K562 (cell line): ENCODE results near the gene CYTH4. TPM values are rescaled to one million over a fixed set of nuclear protein-coding genes. Genes with fewer than 3 reads are reported as not detected.
"Not testable (repeated sequence)": the region's sequence is repeated elsewhere in the genome, so short reads cannot be mapped to it uniquely, and the experiment has no call there.

Source experiments
- ATAC-seq: fragments of 200-7000 bp; cut with Tn5 transposase; 3 replicates; pipeline ENCODE4 v1.9.1; 2020; ENCODE audit warnings: moderate library complexity
- BruUV-seq: library from RNA; stranded (reverse); fragments of 400-500 nt; replicated peaks from 2 replicates; lab custom pipeline; 2021; lab: Mats Ljungman, UMichigan
- CTCF ChIA-PET: fragments of 300-600 bp; formaldehyde crosslinking; extraction: SDS; loops from one replicate; lab custom pipeline; 2021; ENCODE audit warnings: low intra/inter-chr PET ratio; lab: Yijun Ruan, JAX
- POLR2A ChIA-PET: fragments of 300-600, 350-650 bp; sonication (Branson Sonifier 250); formaldehyde crosslinking; extraction: SDS; loops from one replicate; lab custom pipeline; 2021; ENCODE audit warnings: antibody characterized with exemption, inconsistent platforms; lab: Yijun Ruan, JAX
- DNase-seq, 4 experiments: peaks; one replicate each; pipeline versions ENCODE4 v3.0.0 to v3.0.0-alpha.2; 2011 to 2018; ENCODE audit warnings: low spot score in 3 of 4, mixed read lengths in 3 of 4; ENCODE audit errors: extremely low read depth in 1 of 4
- FAIRE-seq: peaks from 2 replicates; lab custom pipeline; 2011; peaks lifted over from hg19 to GRCh38; lab: Jason Lieb, UNC
- H2AFZ ChIP-seq: 2 replicates; pipeline ENCODE4 v1.6.0; 2011; ENCODE audit warnings: low read depth, low read length, control low read depth, inconsistent platforms
- H3K27ac ChIP-seq: fragments of 200-600 bp; 3 replicates; pipeline ENCODE4 v1.8.0; 2011; ENCODE audit warnings: low read depth, mild to moderate bottlenecking, control low read depth, inconsistent platforms, low read length, moderate library complexity, mixed read lengths; ENCODE audit errors: extremely low read depth
- H3K27me3 ChIP-seq, 2 experiments: fragments of 300-600 bp in 1 of 2; 2 replicates in 1 of 2; 3 replicates in 1 of 2; pipeline versions ENCODE4 v1.6.0 to v1.8.0; 2011; ENCODE audit warnings: inconsistent platforms in 2 of 2, low read length in 2 of 2, mild to moderate bottlenecking in 1 of 2, mixed read lengths in 1 of 2, moderate library complexity in 1 of 2; ENCODE audit not compliant: control insufficient read depth in 2 of 2, insufficient read depth in 2 of 2
- H3K36me3 ChIP-seq: fragments of 300-600 bp; 3 replicates; pipeline ENCODE4 v1.8.0; 2011; ENCODE audit warnings: mild to moderate bottlenecking, low read length, inconsistent platforms; ENCODE audit not compliant: control insufficient read depth, insufficient read depth
- H3K4me1 ChIP-seq, 2 experiments: fragments of 200-600 bp in 1 of 2; replicated peaks in 1 of 2; 2 replicates in 1 of 2; 3 replicates in 1 of 2; pipeline versions ENCODE4 v1.5.1 to v1.8.0; 2011; ENCODE audit warnings: inconsistent platforms in 2 of 2, low read length in 2 of 2, mild to moderate bottlenecking in 1 of 2, mixed read lengths in 1 of 2, moderate library complexity in 1 of 2; ENCODE audit not compliant: control insufficient read depth in 2 of 2, insufficient read depth in 2 of 2
- H3K4me2 ChIP-seq: 2 replicates; pipeline ENCODE4 v1.6.1; 2011; ENCODE audit warnings: low read length, control low read depth, inconsistent platforms, mixed read lengths; ENCODE audit not compliant: insufficient read depth
- H3K4me3 ChIP-seq: fragments of 200-600 bp; sonication (generic), shearing (Covaris generic); 2 replicates; pipeline ENCODE4 v1.5.1; 2016; ENCODE audit warnings: control low read depth, inconsistent platforms
- H3K79me2 ChIP-seq: fragments of 200-600 bp; 3 replicates; pipeline ENCODE4 v1.8.0; 2011; ENCODE audit warnings: low read length, inconsistent platforms; ENCODE audit not compliant: control insufficient read depth, insufficient read depth
- H3K9ac ChIP-seq, 2 experiments: 2 replicates each; pipeline versions ENCODE4 v1.6.0 to v1.6.1; 2011; ENCODE audit warnings: low read depth in 2 of 2, low read length in 2 of 2, control low read depth in 1 of 2, inconsistent platforms in 1 of 2, mild to moderate bottlenecking in 1 of 2, mixed read lengths in 1 of 2; ENCODE audit not compliant: insufficient read depth in 1 of 2
- H3K9me1 ChIP-seq: one replicate; pipeline ENCODE4 v1.6.0; 2011; ENCODE audit warnings: inconsistent platforms, mild to moderate bottlenecking, low read length, moderate library complexity; ENCODE audit not compliant: control insufficient read depth, insufficient read depth
- H3K9me3 ChIP-seq: replicated peaks from 2 replicates; pipeline ENCODE4 v1.5.1; 2011; ENCODE audit warnings: low read depth, low read length, inconsistent platforms; ENCODE audit not compliant: control insufficient read depth, insufficient read depth
- H4K20me1 ChIP-seq: replicated peaks from 2 replicates; pipeline ENCODE4 v1.6.1; 2011; ENCODE audit warnings: low read length, inconsistent platforms, mixed read lengths; ENCODE audit not compliant: control insufficient read depth, insufficient read depth
- FOSL1 ChIP-seq: fragments of 200-800 bp; sonication (Bioruptor generic); conservative IDR thresholded peaks from 2 replicates; pipeline ENCODE4 v1.6.1; 2016; ENCODE audit warnings: missing genetic modification characterization, missing compliant biosample characterization
- NRF1 ChIP-seq, 2 experiments: fragments of 450-650 bp; IDR thresholded peaks in 1 of 2; conservative IDR thresholded peaks in 1 of 2; 2 replicates each; pipeline ENCODE4 v1.6.1; 2014; ENCODE audit warnings: mild to moderate bottlenecking in 2 of 2
- ZNF717 ChIP-seq: fragments of 250-450 bp; sonication (Bioruptor Pico); IDR thresholded peaks from 2 replicates; pipeline ENCODE4 v1.5.0; 2021
- WGBS: fragments of 100-300 bp; shearing (Covaris generic); methylation state at CpG from one replicate; pipeline ENCODE4 v1.1.6; 2016; ENCODE audit warnings: low coverage, mixed read lengths; ENCODE audit not compliant: insufficient coverage; ENCODE audit errors: missing lambda C conversion rate; 5-methylcytosine and 5-hydroxymethylcytosine counted together
- in situ Hi-C: fragments of 300-500 bp; cut with MboI; formaldehyde crosslinking; loops from 4 replicates; pipeline ENCODE4 v1.15.0; 2018; ENCODE audit warnings: inconsistent platforms, mixed read lengths
- intact Hi-C: fragments of 100-400 bp; cut with micrococcal nuclease; formaldehyde crosslinking; loops from 2 replicates; pipeline ENCODE4 v1.14.2; 2022
- polyA plus RNA-seq, 8 experiments: library from polyadenylated mRNA; depleted of rRNA in 4 of 8; stranded (reverse) in 5 of 8; unstranded in 3 of 8; fragments of >200 nt; fragmentation: Nextera tagmentation in 2 of 8; fragmentation: Illumina TruSeq in 1 of 8; extraction: Ambion mirVana in 2 of 8; extraction: Trizol in 1 of 8; gene quantifications; 2 replicates each; pipeline versions ENCODE4 v1.2.1 to v1.2.3, GENCODE V29; 2011 to 2014; ENCODE audit warnings: inconsistent platforms in 1 of 8, missing spikeins in 1 of 8
- total RNA-seq, 7 experiments: library from RNA; depleted of rRNA in 6 of 7; stranded (reverse); fragments of >200 nt in 6 of 7; fragmentation: Illumina TruSeq in 2 of 7; extraction: Trizol in 2 of 7; gene quantifications; 2 replicates each; pipeline versions ENCODE4 v1.2.1 to v1.2.3, GENCODE V29; 2011 to 2021; ENCODE audit warnings: low replicate concordance in 1 of 7

The CYTH4 gene
- total and polyA plus RNA-seq, 9 of the 15 experiments (the other 6 are each of a cell fraction or from before 2014, with no cell fraction given) = 0.03 to 2.0 (median 0.61) TPM; not detected in 1

GRCh38 chr22:37282385-37282677 is at the start of gene CYTH4 (continued):
- TF ChIP-seq NRF1 (conservative IDR thresholded peaks at IDR 0.05 in 1 of 2, IDR thresholded peaks at IDR 0.05 in 1 of 2) = peak in 1 of 2 experiments; percentile 30; a peak in 2 of 4 replicates
- TF ChIP-seq ZNF717 (CRISPR knock-in tag) = no peak
- 0 out of 2 replicates have a peak, but pooled peaks have one; percentile 22 for TF ChIP-seq FOSL1 (tag)
- TF ChIP-seq, all 486 proteins: peak for 9

GRCh38 chr22:37233371-37233750 is 48.9 kb upstream of the CYTH4 start:
- peaks cover 74% of the 10 kb centered on the region; the same call in 2 of the 3 replicates for H3K36me3 ChIP-seq
- BruUV-seq, intact Hi-C loops, H3K9me1 ChIP-seq, CTCF ChIA-PET, H4K20me1 ChIP-seq, FAIRE-seq, H3K4me3 ChIP-seq, H3K27ac ChIP-seq, in situ Hi-C loops, H3K27me3 ChIP-seq, ATAC-seq, H2AFZ ChIP-seq, H3K4me2 ChIP-seq, H3K9me3 ChIP-seq, POLR2A ChIA-PET, DNase-seq: not testable (repeated sequence)
- 97% methylated on average over 6 of the region's 12 CpGs for WGBS
- peaks cover 27% of the 10 kb centered on the region for H3K79me2 ChIP-seq
- peaks cover 19 to 46% of the 10 kb centered on the region in 2 experiments for H3K4me1 ChIP-seq
- peak overlapping the region in 1 of 2 experiments; percentile 43; a peak in 1 of 4 replicates for H3K9ac ChIP-seq
